HCT116 (cell line): ENCODE results near the gene RINT1. TPM values are rescaled to one million over a fixed set of nuclear protein-coding genes. Genes with fewer than 3 reads are reported as not detected.

Experiments
- ATAC-seq: fragments of 200-7000 bp; cut with Tn5 transposase; 2 replicates; pipeline ENCODE4 v1.9.1; 2020; ENCODE audit warnings: mild to moderate bottlenecking, moderate library complexity
- BruUV-seq: library from RNA; stranded (reverse); fragments of 400-500 nt; replicated peaks from 2 replicates; lab custom pipeline; 2021; lab: Mats Ljungman, UMichigan
- CTCF ChIA-PET: fragments of 300-600 bp; sonication (Branson Sonifier 250); formaldehyde crosslinking; loops from one replicate; lab custom pipeline; 2021; ENCODE audit warnings: antibody characterized with exemption; lab: Charles Lee
- POLR2A ChIA-PET: fragments of 300-600, 350-600 bp; sonication (Branson Sonifier 250); formaldehyde crosslinking; loops from one replicate; lab custom pipeline; 2021; ENCODE audit warnings: antibody characterized with exemption; lab: Charles Lee
- RAD21 ChIA-PET, 2 experiments: fragments of 300-600 bp; sonication (Branson Sonifier 250); formaldehyde crosslinking; loops; one replicate each; lab custom pipeline; 2023; ENCODE audit warnings: low total read pairs in 2 of 2; ENCODE audit not compliant: uncharacterized antibody in 2 of 2, unreplicated experiment in 2 of 2, low non-redundant PET in 1 of 2; lab: Charles Lee
- DNase-seq: peaks from one replicate; pipeline ENCODE4 v3.0.0-alpha.2; 2010; ENCODE audit warnings: low read depth, low spot score
- H2AFZ ChIP-seq: fragments of 200-600 bp; shearing (Covaris generic), sonication (generic); 2 replicates; pipeline ENCODE4 v1.6.1; 2017; ENCODE audit warnings: low read depth, mixed run types, mixed read lengths, antibody characterized with exemption, low read length; ENCODE audit not compliant: poor library complexity, severe bottlenecking
- H3K27ac ChIP-seq: 2 replicates; pipeline ENCODE4 v1.5.1; 2012; ENCODE audit warnings: low read depth, low read length
- H3K27me3 ChIP-seq: fragments of 200-600 bp; sonication (generic); 2 replicates; pipeline ENCODE4 v1.6.1; 2016; ENCODE audit warnings: mixed run types, low read length, mixed read lengths; ENCODE audit not compliant: insufficient read depth
- H3K36me3 ChIP-seq, 2 experiments: fragments of 200-500 bp in 1 of 2; fragments of 200-600 bp in 1 of 2; sonication (Bioruptor generic) in 1 of 2; sonication (generic) in 1 of 2; 2 replicates each; pipeline versions ENCODE4 v1.5.1 to v1.6.1; 2014 to 2016; ENCODE audit warnings: low read length in 2 of 2, inconsistent platforms in 1 of 2, mixed read lengths in 1 of 2, mixed run types in 1 of 2; ENCODE audit not compliant: insufficient read depth in 2 of 2, control insufficient read depth in 1 of 2
- H3K4me1 ChIP-seq, 2 experiments: fragments of 200-600 bp in 1 of 2; sonication (generic) in 1 of 2; 2 replicates each; pipeline versions ENCODE4 v1.5.1 to v1.6.1; 2012 to 2017; ENCODE audit warnings: low read length in 2 of 2, inconsistent platforms in 1 of 2, mild to moderate bottlenecking in 1 of 2, mixed read lengths in 1 of 2, mixed run types in 1 of 2, moderate library complexity in 1 of 2; ENCODE audit not compliant: insufficient read depth in 2 of 2, control insufficient read depth in 1 of 2
- H3K4me2 ChIP-seq: fragments of 200-600 bp; sonication (generic); 2 replicates; pipeline ENCODE4 v1.6.1; 2017; ENCODE audit warnings: mixed run types, low read length, mixed read lengths
- H3K4me3 ChIP-seq, 2 experiments: fragments of 200-600 bp in 1 of 2; sonication (generic) in 1 of 2; replicated peaks in 1 of 2; 2 replicates each; pipeline ENCODE4 v1.5.1; 2011 to 2016; ENCODE audit warnings: low read length in 2 of 2, control low read depth in 1 of 2, low read depth in 1 of 2, mild to moderate bottlenecking in 1 of 2, mixed read lengths in 1 of 2, mixed run types in 1 of 2
- H3K79me2 ChIP-seq: fragments of 200-600 bp; sonication (generic); 2 replicates; pipeline ENCODE4 v1.6.1; 2017; ENCODE audit warnings: mild to moderate bottlenecking, mixed run types, low read length, moderate library complexity, mixed read lengths; ENCODE audit not compliant: insufficient read depth
- H3K9ac ChIP-seq: fragments of 200-600 bp; sonication (generic); 2 replicates; pipeline ENCODE4 v1.6.1; 2016; ENCODE audit warnings: low read length, mixed read lengths
- H3K9me2 ChIP-seq: fragments of 200-600 bp; sonication (generic), shearing (Covaris generic); 2 replicates; pipeline ENCODE4 v1.6.1; 2017; ENCODE audit warnings: mixed run types, mild to moderate bottlenecking, moderate library complexity; ENCODE audit not compliant: insufficient read depth
- H3K9me3 ChIP-seq, 2 experiments: fragments of 200-500 bp in 1 of 2; fragments of 200-600 bp in 1 of 2; sonication (Bioruptor generic) in 1 of 2; sonication (generic) in 1 of 2; 2 replicates each; pipeline ENCODE4 v1.6.1; 2014 to 2017; ENCODE audit warnings: low read length in 2 of 2, mixed read lengths in 2 of 2, inconsistent platforms in 1 of 2, low read depth in 1 of 2, mild to moderate bottlenecking in 1 of 2, mixed run types in 1 of 2, moderate library complexity in 1 of 2; ENCODE audit not compliant: control insufficient read depth in 1 of 2, insufficient read depth in 1 of 2
- H4K20me1 ChIP-seq: fragments of 200-600 bp; sonication (generic), shearing (Covaris generic); 2 replicates; pipeline ENCODE4 v1.6.1; 2017; ENCODE audit warnings: mixed run types, mild to moderate bottlenecking, moderate library complexity; ENCODE audit not compliant: insufficient read depth
- ATF3 ChIP-seq: IDR thresholded peaks from 2 replicates; pipeline ENCODE4 v1.6.1; 2012
- CTCF ChIP-seq, 3 experiments: fragments of 200-600 bp in 1 of 3; sonication (generic) in 1 of 3; IDR thresholded peaks in 2 of 3; conservative IDR thresholded peaks in 1 of 3; 2 replicates each; pipeline ENCODE4 v1.5.1; 2012 to 2017; ENCODE audit warnings: low read depth in 2 of 3, low read length in 2 of 3, antibody characterized with exemption in 1 of 3, borderline replicate concordance in 1 of 3, control low read depth in 1 of 3, mild to moderate bottlenecking in 1 of 3, mixed read lengths in 1 of 3, mixed run types in 1 of 3, moderate library complexity in 1 of 3; ENCODE audit not compliant: insufficient read depth in 1 of 3
- EGR1 ChIP-seq: IDR thresholded peaks from 2 replicates; pipeline ENCODE4 v1.6.1; 2012; ENCODE audit warnings: low read depth
- POLR2A ChIP-seq: IDR thresholded peaks from 2 replicates; pipeline ENCODE4 v1.7.0; 2011; ENCODE audit warnings: borderline replicate concordance; ENCODE audit not compliant: insufficient read depth, insufficient read length; ENCODE audit errors: extremely low read depth
- POLR2AphosphoS5 ChIP-seq: IDR thresholded peaks from 2 replicates; pipeline ENCODE4 v1.6.1; 2011; ENCODE audit warnings: mild to moderate bottlenecking, low read depth, low read length, moderate library complexity
- REST ChIP-seq: IDR thresholded peaks from 2 replicates; pipeline ENCODE4 v1.6.1; 2012; ENCODE audit warnings: low read depth
- TCF7L2 ChIP-seq: IDR thresholded peaks from 2 replicates; pipeline ENCODE4 v1.7.0; 2011; ENCODE audit warnings: borderline replicate concordance, inconsistent platforms; ENCODE audit not compliant: insufficient read depth, insufficient read length; ENCODE audit errors: extremely low read depth
- YY1 ChIP-seq: IDR thresholded peaks from 2 replicates; pipeline ENCODE4 v1.6.1; 2011; ENCODE audit warnings: low read length, low read depth, moderate library complexity, mild to moderate bottlenecking; ENCODE audit not compliant: insufficient replicate concordance; ENCODE audit errors: extremely low read depth
- ZBTB33 ChIP-seq: IDR thresholded peaks from 2 replicates; pipeline ENCODE4 v1.6.1; 2011; ENCODE audit warnings: mild to moderate bottlenecking, low read length, moderate library complexity; ENCODE audit not compliant: insufficient replicate concordance; ENCODE audit errors: extremely low read depth
- ZFX ChIP-seq: fragments of 450-650 bp; IDR thresholded peaks from 2 replicates; pipeline ENCODE4 v1.6.1; 2017
- ZNF274 ChIP-seq: fragments of 200-500 bp; sonication (Bioruptor generic); IDR thresholded peaks from 2 replicates; pipeline ENCODE4 v1.6.1; 2014; ENCODE audit warnings: mild to moderate bottlenecking, low read depth, low read length, inconsistent platforms
- intact Hi-C: fragments of 100-400 bp; cut with micrococcal nuclease; formaldehyde crosslinking; loops from 2 replicates; pipeline ENCODE4 v1.10.0; 2022
- total RNA-seq: library from RNA; stranded (reverse); gene quantifications from one replicate; pipeline ENCODE4 v1.2.1, GENCODE V29; 2021; ENCODE audit not compliant: unreplicated experiment

The RINT1 gene
- total RNA-seq, 1 experiment from 2014 or later, result 24.3 TPM

DNA sequence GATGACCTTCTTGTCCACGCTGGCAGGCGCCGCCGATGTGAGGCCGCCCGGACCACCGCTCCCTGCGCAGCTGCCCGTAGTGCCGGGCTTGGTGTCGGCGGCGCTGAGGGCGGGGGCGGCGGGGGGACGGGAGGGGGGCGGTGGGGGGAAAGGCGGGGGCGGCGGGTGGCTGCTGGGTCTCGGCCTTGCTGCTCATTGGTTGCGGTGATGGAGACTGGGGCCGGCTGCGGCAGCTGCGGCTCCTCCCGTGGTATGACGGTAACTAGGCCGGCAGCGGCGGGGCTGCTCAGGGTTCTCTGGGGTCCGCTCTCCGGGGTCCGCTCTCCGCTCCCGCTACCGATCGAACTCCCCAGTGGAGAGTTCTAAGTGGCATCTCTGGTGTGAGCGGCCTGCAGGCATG lies 51.1 kb downstream of the RINT1 start:
- Histone ChIP-seq H3K27ac (no peak overlapping the region), H3K4me2 (no peak overlapping the region), H3K9me3 (no peaks in the 10 kb centered on the region), H2AFZ (no peak overlapping the region), H3K4me3 (no peak overlapping the region), H3K36me3 (no peaks in the 10 kb centered on the region), H3K4me1 (peaks cover 2 to 21% of the 10 kb centered on the region in 2 experiments; a peak in 3 of 4 replicates), H3K9me2 (no peaks in the 10 kb centered on the region), H4K20me1 (no peaks in the 10 kb centered on the region), H3K79me2 (no peaks in the 10 kb centered on the region), H3K9ac (no peak overlapping the region), H3K27me3 (no peaks in the 10 kb centered on the region)
- ChIA-PET RAD21 (no interaction called here), POLR2A (no interaction called here), CTCF (no interaction called here)
- intact Hi-C loops, result loop anchor here (10.0 kb wide), 2 partner anchors 462 to 598 kb away; no protein-coding TSS in a partner anchor
- DNase-seq (no peak), ATAC-seq (no peak)
- no TSS peak for BruUV-seq
- TF ChIP-seq POLR2A (no peak), REST (no peak), ZBTB33 (no peak), EGR1 (no peak), TCF7L2 (no peak), CTCF (IDR thresholded peaks at IDR 0.05 in 2 of 3, conservative IDR thresholded peaks at IDR 0.05 in 1 of 3; ENCODE audit: borderline replicate concordance in 1 of 3, insufficient read depth in 1 of 3, low read depth in 2 of 3, low read length in 2 of 3) (no peak), YY1 (no peak), ZFX (no peak), ZNF274 (no peak), ATF3 (no peak), POLR2AphosphoS5 (no peak)
